Left hindlimb (tissue), 1 donor: ENCODE results near the gene NANP.
"Not testable (repeated sequence)": the region's sequence is repeated elsewhere in the genome, so short reads cannot be mapped to it uniquely, and the experiment has no call there.

Experiments
- DNase-seq: peaks from one replicate; pipeline ENCODE4 v3.0.0-alpha.2; 2018

Gene NANP, protein sequence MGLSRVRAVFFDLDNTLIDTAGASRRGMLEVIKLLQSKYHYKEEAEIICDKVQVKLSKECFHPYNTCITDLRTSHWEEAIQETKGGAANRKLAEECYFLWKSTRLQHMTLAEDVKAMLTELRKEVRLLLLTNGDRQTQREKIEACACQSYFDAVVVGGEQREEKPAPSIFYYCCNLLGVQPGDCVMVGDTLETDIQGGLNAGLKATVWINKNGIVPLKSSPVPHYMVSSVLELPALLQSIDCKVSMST

GRCh38 chr20:25623736-25624499 is at the start of gene NANP:
TSS of gene NANP (minus strand) at chr20:25624014. CDS start at chr20:25623948, 66 bp downstream.
- peak; percentile 98 for DNase-seq

- DNase-seq = no peak
Measured at GRCh38 chr20:25672659-25673235, 48.9 kb upstream of the NANP start.

DNA sequence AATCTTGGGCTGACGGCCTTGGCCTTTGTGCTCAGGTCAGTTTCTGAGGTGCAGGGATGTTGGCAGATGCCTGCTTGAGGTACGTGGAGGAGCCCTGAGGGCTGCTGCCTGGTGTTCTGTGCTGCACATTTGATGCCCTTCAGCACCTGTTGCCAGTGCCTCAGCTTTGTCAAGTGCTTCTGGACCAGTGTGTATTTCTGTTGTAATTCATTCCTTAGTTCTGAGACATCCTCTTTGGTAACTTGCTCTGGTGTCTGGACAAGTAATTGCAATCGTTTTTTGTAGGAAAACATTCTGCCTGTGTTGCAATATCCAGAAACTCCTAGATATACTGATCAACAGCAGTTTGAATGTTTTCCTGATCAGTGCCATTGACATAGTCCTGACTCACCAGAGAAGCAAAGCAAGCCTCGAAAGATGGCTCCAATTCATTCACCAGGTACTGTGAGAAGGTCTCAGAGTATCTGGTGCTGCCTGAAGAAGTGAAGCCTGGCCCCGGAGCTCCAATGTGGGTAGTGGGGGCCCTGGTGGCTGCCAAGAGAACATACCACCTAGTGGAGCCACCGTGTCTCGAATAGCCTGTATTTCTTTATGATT is 46.1 kb upstream of the NANP start:
- DNase-seq = no peak

- DNase-seq = no peak
Measured at GRCh38 chr20:25668446-25668845, 44.6 kb upstream of the NANP start.

DNA sequence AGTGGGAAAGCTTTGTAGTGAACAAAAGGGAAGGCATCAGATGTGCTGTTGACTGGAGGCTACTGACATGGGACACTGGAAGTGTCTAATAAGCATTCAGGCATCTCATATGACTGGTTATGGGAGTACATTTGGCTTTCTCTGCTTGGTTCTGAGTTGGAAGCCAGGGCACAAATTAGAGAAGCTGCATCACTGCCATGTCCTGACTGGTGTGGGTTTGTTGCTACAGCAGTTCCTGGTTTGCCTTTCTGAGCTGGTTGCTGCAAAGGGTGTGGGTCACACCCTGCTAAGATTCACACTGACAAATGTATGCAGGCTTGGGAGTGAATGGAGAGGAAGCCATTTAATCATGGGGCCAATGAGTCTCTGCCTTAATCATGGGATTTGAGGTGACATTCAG is 36.2 kb upstream of the NANP start:
- no peak for DNase-seq

GRCh38 chr20:25654487-25654886 is 30.7 kb upstream of the NANP start:
- DNase-seq = no peak

DNA sequence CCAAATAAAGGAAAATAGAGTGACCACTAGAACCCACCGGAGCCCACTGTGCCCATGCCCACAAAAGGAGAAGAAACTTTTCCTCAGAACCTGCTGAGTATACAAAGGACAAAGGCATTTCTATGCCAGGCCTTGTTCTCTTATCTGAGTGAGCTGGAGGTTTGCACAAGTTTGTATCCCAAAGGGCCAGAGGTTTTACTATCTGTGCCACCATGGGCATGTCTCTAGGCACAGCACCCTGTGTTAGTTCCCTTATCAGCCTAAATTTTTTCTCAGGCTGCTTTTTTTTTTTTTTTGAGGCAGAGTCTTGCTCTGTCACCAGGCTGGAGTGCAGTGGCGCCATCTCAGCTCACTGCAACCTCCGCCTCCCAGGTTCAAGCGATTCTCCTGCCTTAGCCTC is 29.1 kb upstream of the NANP start:
- not testable (repeated sequence) for DNase-seq

GRCh38 chr20:25644814-25645213 is 21.0 kb upstream of the NANP start:
- no peak for DNase-seq

DNA sequence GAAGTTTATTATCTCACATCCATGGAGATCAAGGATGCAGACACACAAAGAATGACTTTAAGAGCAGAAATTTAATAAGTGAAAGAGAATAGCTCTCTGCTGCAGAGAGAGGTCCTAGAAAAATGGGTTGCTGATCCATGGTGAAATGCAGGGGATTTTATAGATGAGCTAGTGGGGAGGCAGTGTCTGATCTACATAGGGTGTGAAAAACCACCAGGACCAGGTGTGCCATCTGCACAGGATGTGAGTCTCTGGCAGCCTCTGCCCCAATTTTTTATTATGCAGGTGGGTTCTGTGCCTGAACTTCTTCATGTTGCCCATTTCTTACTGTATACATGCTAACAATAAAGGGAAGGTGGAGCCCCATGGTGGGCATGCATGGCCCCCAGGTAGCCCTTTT is 19.9 kb upstream of the NANP start:
- no peak for DNase-seq

GRCh38 chr20:25637247-25637646 is 13.4 kb upstream of the NANP start:
- DNase-seq = no peak

GRCh38 chr20:25632940-25633790 is 9.4 kb upstream of the NANP start:
- DNase-seq = no peak

- not testable (repeated sequence) for DNase-seq
Measured at GRCh38 chr20:25630615-25631014, 6.8 kb upstream of the NANP start.

DNA sequence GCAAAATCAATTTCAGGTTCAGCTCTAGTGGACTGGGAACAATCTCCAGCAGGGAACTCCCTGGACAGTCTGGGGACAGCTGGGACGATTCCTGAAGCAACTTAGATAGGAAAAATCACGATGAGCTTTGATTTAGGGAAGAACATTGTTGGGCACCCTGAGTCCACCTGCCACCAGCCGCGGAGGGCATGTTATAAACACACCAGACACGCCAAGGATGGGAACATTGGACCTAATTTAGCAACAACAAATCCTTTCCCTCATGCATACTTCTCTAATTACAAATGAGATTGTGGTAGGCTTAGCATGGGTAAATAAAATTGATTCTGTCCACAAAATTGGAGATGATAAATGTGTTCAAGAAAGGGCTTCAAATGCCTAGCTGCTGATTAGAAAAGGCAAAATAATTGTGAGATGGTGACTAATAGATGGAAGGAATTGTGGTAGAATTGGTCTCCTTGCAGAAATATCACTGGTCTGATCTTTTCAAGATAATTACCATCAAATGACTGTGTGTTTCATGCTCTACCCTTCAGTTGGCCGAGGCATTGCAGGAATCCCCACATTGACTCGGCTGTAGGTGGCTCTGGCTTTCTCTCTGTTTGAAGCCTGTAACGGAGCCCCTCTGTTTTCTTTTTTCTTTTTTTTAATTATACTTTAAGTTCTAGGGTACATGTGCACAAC is 6.1 kb upstream of the NANP start:
- DNase-seq = no peak

- DNase-seq = no peak
Measured at GRCh38 chr20:25626779-25627178, 3.0 kb upstream of the NANP start.

DNA sequence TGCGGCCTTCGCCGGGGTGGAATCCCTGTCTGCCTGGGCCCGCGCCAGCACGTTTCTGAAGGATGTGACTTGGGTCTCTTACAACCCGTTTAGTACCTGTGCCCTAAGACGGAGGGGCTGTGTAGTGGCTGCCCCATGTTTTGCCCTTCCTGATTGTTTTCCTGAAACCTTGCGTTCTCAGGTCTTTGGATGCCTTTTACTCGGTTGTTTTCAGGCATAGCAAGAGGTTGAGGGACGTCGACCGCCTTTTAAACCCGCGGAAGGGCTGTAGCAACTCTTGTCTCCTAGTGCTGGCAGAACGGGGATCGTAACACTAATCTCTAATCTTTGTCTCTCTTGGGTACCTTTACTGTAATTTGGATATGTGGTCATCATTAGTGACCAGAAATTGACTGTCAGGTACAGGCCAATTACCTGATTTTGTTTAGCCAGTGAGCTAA is 706 bp upstream of the NANP start:
- DNase-seq = no peak

DNA sequence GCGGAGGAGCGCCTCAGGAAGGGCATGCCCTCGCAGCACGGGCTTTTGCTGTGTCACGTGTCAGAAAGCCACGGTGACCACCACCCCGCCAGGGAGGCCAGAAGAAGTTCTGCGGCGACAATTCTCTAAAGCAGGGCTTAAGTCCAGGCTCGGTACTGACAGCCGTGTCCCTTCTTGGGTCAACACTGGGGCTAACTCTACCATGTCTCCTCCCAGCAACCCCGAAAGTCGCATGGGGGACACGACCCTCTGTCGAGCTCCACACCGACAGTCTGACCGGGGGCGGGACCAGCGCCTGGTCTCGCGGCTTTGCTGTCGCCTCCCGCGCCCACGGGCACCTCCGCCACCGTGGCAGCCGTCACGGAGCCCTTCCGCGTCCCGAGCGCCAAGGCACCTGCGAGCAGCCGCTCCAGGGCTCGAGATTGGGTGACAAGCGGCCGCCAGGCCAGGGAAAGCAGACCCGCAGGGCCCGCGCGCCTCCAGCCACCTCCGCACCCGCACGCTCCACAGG is 534 bp downstream of the NANP start:
- DNase-seq = peak; percentile 60

DNA sequence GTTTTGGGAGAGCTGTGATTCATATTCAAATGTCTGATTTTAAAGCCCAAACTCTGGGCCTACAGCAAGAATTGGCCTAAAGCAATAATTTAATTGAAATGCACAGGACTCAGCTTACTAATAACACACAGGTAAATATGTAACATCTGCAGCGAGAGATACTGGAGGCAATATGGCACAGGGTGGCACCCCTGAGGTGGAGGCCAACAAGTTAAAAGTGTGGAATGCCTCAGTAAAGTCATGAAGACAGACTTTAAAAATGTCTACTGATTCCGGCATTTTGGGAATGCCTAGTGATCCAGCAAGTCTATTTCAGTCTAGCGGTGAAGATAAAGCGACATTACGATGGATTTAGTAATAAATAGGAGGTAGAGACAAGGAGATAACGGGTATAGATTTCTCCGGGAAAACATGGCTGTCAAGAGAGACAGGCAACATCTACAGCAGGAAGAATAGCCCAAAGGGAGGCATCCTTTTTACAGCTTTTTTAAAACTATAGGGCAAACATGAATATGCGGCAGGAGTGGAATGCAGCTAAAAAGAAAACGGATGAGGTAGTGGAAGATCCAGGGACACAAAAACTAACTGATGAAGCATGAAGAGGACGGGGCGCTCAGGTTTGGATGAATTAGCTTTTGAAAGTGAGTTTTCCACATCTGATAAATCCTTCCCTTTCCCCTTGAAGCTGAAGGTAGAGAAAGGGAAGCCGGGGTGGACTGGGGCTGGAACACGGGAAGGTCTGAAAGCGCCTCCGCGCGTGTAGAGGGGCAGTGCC is 1.2 kb downstream of the NANP start:
- DNase-seq = no peak

- DNase-seq = no peak
Measured at GRCh38 chr20:25622049-25622448, 1.8 kb downstream of the NANP start.

GRCh38 chr20:25619514-25619913 is 4.3 kb downstream of the NANP start:
- no peak for DNase-seq

DNA sequence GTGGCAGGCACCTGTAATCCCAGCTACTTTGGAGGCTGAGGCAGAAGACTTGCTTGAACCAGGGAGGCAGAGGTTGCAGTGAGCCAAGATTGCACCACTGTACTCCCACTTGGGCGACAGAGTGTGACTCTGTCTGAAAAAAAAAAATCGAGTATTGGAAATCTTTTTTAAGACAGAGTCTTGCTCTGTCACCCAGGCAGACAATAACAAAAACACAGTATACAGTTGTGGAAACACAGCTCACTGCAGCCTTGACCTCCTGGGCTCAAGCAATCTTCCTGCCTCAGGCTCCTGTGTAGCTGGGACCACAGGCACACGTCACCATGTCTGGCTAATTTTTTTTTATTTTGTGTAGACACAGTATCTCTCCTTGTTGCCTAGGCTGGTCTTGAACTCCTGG is 15.0 kb downstream of the NANP start:
- no peak for DNase-seq

DNA sequence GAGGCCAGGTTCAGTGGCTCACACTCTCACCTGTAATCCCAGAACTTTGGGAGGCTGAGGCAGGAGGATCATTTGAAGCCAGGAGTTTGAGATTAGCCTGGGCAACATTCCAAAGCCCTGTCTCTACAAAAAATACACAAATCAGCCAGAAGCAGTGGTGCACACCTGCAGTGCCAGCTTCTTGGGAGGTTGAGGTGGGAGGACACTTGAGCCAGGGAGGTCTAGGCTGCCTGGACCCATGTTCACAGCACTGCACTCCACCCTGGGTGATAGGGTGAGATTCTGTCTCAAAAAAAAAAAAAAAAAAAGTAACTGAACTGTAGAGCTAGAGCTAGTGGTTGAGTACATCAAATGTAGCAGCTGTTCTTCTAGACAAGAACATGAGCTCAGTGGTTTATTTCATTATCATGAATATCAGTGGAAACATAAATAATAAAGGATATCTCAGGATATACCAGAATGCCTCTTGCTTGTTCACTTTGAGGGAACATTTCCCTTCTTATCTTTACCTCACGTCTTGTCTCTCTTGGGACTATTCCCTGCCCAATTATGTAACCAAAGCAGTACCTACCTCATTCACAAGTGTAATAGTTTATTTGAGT is 17.6 kb downstream of the NANP start:
- no peak for DNase-seq
